Activated T-cell treated with anti-CD3 and anti-CD28 coated beads for 4 hours (primary cell): ENCODE results near the gene GABPB1.

ENCODE experiments used
- DNase-seq: peaks from one replicate; pipeline ENCODE4 v3.0.0-alpha.2; 2020

Gene GABPB1

DNA sequence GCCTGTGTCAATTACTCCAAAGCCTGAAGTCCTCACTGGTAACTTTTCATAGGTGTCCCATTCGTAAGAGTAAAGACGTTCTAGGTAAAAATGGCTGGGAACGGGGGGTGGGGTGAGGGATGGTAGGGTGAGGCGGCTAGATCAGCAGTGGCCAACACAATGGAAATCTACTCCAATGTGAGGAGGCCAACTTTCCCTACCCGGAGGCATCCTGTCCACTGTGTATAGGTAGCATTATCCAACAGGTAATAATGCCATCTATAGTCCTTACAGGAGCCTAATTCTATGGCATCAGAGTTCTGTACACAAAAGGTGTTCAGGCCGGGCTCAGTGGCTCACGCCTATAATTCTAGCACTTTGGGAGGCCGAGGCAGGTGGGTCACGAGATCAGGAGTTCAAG lies 118.6 kb downstream of the GABPB1 start:
- no peak for DNase-seq

- no peak for DNase-seq
These were observed 119.2 kb downstream of the GABPB1 start for GRCh38 chr15:50235794-50236193.

GRCh38 chr15:50234764-50235163 lies 120.2 kb downstream of the GABPB1 start:
- no peak for DNase-seq

- no peak for DNase-seq
These were observed 121.7 kb downstream of the GABPB1 start for GRCh38 chr15:50233192-50233736.

DNA sequence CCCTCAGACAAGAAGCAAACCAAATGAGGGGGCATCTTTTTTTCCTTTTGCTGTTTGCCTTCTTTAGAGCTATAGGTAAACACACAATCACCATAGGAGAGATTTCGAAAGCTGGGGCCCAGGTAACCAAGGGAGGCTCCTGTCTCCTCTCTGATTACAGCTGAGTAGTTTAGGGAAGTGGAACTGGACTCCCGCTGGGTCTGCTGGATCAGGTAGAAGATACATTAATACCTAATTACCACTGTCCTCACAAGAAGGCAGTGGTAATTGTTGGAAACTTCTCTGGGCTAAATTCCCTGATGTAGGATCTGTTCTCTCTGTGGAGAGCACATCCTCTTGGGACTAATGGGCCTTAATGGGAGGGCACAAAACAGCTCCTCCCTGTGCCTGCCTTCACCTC lies 122.2 kb downstream of the GABPB1 start:
- no peak for DNase-seq

GRCh38 chr15:50231761-50232160 lies 123.2 kb downstream of the GABPB1 start:
- no peak for DNase-seq

- DNase-seq, result no peak
These were observed 125.7 kb downstream of the GABPB1 start for GRCh38 chr15:50229336-50229735.

DNA sequence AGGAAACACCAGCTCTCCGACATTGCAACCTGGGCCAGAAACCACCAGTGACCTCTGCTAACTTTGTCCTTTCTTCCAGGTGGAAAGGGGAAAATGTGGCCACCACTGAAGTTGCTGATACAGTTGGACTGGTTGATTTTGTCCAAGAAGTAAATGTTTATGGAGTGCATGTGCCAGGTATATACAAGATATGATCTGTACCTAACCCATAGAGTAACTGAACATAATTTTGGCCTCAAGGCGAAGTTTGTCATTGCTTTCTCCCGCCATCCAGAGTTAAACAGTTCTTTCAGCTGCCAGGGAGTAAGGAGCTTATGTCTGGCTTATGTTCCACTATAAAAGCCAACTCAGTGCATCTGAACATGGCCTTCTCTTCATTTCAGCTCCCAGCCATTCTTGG lies 126.1 kb downstream of the GABPB1 start:
- DNase-seq, result no peak

DNA sequence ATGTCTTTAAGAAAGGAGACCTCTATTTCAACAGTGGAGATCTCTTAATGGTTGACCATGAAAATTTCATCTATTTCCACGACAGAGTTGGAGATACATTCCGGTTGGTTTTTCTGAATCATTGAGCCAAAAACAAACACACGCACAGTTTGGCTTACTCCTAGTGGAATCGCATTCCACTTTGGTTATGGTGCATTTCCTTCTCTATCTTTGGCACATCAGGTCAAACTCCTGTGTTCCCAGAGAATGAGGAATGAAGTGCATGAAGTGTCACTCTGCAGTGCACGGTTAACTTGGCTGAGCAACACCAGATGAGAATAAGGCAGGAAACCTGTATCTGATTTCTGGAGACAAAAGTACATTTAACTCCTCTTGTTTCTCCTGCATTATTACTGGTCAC lies 127.9 kb downstream of the GABPB1 start:
- DNase-seq, result no peak

DNA sequence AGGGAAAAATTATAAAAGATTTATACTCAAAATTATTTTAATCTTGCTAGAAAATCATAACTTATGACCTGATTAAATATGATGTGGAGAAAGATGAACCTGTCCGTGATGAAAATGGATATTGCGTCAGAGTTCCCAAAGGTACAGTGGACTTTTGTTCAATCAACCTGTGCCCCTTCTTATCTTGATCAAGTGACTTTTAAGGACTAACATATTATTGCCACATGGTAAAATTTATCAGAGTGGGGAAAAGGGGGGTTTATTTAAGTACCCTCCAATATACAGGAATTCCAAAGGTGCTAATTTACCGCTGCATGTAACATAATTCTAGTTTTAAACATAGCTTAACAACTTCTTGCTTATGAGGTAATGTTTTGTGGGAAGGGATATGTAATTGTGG lies 129.1 kb downstream of the GABPB1 start:
- DNase-seq, result no peak
